Hindlimb muscle (tissue), 1 donor: ENCODE measurements around the gene MPV17L2. TPM values are rescaled to one million over a fixed set of nuclear protein-coding genes. Genes with fewer than 3 reads are reported as not detected.
"Not testable (repeated sequence)": the region's sequence is repeated elsewhere in the genome, so short reads cannot be mapped to it uniquely, and the experiment has no call there.

ENCODE experiments used
- DNase-seq: peaks from one replicate; pipeline ENCODE4 v3.0.0-alpha.2; 2013
- polyA plus RNA-seq: library from polyadenylated mRNA; unstranded; fragments of 120-200 nt; gene quantifications from one replicate; pipeline ENCODE4 v1.2.1, GENCODE V29; 2013; ENCODE audit not compliant: insufficient read length

MPV17L2 gene
- polyA plus RNA-seq, 1 donor, result 6.5 TPM

DNA sequence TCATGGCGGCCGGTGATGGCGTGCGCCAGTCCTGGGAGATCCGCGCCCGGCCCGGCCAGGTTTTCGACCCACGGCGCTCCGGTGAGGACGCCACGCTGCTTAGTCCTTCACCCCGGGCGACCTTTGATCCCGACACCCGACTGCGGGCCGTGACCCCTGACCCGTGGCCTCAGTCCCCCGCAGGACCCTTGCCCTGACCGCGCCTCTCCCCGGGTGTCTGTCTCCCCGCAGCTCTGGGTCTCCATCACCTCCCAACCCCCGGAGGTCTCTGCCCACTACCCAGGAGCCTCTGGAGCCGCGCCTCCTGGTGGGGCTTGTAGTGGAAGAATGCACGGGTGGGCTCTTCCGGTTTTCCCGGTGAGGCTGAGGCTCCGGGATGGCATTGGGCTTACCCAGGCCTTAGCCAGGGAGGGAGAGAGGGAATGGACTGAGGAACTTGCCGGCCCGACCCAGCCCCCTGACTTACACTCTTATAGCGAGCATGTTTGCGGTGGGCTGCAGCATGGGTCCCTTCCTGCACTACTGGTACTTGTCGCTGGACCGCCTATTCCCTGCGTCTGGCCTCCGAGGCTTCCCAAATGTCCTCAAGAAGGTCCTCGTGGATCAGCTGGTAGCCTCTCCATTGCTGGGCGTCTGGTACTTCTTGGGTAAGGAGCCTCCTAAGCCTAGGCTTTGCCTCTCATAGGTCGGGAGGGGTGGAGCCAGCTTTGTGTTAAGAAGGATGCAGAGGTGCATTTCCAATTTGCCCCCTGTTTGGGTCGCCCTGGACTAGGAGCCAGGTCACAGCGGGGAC is 566 bp downstream of the MPV17L2 start:
- no peak for DNase-seq

DNA sequence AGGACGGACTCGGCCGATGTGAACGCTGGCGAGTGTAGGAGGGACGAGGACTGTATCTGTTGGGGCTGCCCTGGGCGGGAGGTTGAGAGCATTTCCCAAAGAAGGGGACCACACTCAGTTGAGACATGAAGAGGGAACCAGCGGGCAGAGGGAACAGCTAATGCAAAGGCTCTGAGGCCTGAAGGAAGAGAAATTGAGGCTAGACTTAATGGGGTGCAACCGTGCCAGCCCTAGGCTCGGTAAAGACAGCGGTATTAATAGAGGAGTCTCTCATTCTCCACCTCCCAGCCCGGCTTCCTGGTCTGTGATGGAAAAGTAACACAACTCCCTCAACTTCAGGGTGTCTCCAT is 1.1 kb downstream of the MPV17L2 start:
- DNase-seq, result no peak

GRCh38 chr19:18194554-18195238 is 1.7 kb downstream of the MPV17L2 start:
- DNase-seq, result no peak

- DNase-seq, result no peak
Measured at GRCh38 chr19:18196511-18196845, 3.5 kb downstream of the MPV17L2 start.

DNA sequence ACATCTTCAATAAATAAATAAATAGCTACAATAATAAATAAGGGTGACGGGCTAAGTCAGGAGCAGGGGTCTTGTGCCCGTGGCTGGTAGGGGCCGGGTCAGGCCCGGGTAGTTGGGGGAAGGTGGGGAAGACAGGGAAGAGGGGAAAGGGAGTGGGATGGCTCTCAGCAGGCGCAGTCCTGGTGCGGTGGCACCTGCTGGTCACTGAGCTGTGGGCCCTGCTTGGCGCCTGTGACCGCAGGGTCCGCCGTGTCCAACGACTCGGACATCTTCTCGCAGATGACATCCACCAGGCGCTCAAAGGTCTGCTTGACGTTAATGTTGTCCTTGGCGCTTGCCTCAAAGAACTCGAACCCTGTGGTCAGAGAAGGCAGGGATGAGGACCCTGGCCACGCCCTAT is 4.3 kb downstream of the MPV17L2 start:
- no peak for DNase-seq

DNA sequence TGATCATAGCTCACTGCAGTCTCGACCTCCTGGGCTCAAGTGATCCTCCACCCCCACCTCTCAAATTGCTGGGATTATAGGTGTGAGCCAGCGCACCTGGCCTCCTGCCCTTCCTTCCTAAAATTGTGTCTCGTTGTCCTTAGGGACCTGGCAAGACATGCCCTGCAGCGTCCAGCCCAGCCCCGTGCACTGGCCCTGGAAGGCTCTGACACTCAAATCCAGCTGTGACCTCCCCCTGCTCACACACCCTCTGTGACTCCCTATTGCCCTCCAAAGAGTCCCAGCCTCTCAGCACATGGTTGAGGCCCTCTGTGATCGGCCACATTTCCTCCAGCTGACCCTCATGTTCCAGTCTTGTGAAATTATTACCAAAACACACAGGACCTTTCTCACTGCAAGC is 4.9 kb downstream of the MPV17L2 start:
- DNase-seq, result no peak

DNA sequence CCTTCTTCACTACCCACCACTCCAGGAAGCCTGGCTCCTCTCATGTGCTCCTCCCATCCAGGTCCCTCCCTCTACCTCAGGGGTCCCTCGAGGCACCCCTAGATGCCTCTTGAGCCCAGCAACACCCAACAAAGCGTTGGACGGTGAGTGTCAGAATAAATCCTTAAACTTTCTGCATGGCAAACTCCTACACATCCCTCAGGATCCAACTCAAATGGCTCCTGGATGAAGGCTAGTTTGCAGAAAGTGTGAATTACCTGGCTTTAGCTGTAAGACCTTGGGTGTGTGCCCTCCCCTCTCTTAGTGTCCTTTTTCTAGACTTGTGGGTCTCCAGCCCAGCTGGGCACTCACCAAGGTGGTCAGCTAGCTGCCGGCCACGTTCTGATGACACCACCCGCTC is 5.4 kb downstream of the MPV17L2 start:
- DNase-seq, result no peak

GRCh38 chr19:18202397-18202777 is 9.4 kb downstream of the MPV17L2 start:
- no peak for DNase-seq

GRCh38 chr19:18202778-18203407 is 9.9 kb downstream of the MPV17L2 start:
- DNase-seq, result no peak

DNA sequence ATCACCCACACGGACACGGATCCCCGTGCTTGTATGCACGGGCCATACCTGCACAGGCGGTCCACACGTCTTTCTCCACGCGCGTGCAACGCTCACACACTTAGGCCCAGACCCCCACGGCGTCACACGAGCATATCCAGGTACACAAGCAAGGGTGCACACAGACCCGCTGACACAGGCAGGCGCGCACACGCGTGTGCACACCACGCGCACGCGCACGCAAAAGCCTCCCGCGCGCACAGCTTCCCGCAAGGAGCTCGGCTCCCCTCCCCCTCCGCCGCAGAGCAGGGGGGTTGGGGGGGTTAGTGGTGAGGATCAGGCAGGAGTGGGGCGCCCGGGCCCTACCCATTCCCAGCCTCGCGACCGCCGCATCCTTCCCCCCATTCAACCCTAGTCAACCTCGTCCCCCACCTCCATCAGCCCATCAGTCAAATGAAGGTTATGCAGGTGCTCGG is 10.4 kb downstream of the MPV17L2 start:
- DNase-seq, result peak; percentile 48

DNA sequence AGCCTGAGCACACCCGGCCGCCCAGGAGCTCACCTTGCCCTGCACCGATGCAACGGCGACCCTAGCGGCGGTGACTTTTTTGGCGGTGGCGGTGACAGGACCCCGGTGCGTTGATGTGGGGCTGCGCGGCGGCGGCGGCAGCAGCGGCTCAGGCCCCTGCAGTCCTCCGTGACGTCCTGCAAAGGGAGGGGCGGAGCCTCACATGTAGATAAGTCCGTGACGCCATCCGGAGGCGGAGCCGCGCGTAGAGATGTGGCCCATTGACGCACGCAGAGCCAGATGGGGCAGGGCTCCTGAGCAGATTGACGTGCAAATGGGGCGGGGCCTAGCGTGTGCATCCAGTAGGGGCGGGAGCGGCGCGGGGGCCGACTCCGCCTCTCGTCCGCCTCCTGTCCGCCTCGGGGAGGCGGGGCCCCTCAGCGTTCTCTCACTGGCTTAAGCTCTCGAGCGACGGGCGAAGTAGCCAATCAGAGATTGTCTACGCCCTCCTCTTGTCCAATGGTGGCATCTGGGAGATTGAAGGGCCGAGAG is 10.9 kb downstream of the MPV17L2 start, which contains the start of gene RAB3A:
RAB3A (minus strand) TSS at position 180 of the 531 bp plus-strand sequence. CDS start 1,302 bp downstream, outside the sequence.
- DNase-seq, result peak; percentile 100

GRCh38 chr19:18204394-18205199 is 11.6 kb downstream of the MPV17L2 start:
- DNase-seq, result peak; percentile 86

DNA sequence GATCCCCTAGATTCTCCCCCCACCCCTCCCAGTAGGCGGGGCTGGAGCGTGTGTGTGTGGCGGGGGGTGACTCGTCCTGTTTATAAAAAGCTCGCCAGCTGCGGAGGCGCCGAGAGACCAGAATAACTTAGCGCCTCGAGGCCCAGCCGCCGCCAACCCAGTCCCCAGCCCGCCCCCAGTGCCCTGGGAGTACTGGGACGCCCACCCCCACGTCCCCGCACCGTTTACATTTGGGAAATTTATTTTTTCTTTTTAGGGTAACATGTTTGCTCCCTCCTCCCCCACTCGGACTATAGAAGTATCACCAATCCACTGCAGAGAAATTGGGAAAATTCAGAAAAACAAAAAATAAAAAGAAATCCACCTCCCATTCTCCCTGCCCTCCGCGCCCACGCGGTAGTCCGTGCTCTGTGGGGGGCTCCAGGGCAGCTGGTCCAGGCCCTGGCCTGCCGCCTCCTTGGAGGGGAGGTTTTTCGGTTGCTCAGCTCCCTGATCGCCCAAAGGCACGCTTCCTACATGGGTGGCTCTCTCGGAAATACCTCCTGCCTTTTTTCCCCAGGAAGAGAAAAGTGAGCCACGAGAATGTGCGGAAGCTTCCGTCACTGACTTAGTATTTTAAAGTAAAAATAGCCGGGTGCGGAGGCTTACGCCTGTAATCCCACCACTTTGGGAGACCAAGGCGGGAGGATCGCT is 12.3 kb downstream of the MPV17L2 start:
- peak; percentile 83 for DNase-seq

DNA sequence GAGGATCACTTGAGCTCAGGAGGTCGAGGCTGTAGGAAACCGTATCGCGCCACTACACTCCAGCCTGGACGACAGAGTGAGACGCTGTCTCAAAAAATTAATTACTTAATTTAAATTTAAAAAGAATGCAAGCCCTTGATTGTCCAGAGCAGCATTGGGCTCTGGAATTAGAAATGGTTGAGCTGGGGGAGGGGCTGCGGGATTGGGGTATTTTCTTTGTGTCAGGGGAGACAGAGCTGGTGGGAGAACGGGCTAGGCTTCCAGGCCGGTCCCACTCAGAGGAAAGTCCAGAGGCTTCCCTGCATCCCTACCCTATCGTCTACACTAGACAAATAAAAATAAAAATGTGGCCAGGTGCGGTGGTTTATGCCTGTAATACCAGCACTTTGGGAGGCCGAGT is 13.0 kb downstream of the MPV17L2 start:
- DNase-seq, result no peak

DNA sequence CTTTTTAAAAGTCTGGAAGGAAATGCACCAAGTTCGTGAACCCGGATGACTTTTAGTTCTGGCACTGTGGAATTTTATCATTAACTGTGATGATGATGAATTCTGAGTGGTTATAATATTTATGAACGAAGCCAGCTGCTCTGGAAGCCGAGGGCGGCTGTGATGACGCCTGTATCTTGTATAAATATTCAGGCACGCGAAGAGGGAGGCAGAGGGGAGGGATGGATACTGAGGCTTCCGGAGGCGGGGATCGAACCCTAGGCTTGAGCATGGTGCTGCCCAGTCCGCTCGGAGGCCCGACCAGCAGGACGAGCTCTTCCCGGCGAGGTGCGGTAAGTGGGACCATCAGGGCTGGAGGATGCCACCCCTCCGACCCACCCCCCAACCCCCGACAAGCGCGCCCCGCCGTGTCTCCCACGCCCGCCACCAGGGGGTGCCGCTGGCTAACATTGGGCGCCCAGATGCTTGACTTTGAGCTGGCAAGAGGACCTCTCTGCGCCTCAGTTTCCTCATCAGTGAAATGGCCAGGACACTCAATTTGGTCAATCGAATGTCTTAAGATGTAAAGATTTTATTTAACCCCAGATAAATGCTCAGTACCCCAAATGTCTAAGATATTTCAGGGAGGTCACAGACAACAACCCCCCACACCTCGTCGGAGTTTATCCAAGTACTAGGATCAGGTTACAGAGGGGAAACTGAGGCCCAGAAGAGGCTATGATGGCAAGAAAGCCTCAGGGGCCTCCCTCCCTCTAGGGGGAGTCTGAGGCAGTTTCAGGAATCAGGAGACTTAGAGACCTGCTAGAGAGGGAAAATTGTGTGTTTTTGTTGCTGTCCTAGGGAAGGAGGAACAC is 15.3 kb downstream of the MPV17L2 start:
- no peak for DNase-seq

GRCh38 chr19:18209912-18210311 is 16.9 kb downstream of the MPV17L2 start:
- DNase-seq, result not testable (repeated sequence)

GRCh38 chr19:18211683-18212082 is 18.7 kb downstream of the MPV17L2 start:
- no peak for DNase-seq

DNA sequence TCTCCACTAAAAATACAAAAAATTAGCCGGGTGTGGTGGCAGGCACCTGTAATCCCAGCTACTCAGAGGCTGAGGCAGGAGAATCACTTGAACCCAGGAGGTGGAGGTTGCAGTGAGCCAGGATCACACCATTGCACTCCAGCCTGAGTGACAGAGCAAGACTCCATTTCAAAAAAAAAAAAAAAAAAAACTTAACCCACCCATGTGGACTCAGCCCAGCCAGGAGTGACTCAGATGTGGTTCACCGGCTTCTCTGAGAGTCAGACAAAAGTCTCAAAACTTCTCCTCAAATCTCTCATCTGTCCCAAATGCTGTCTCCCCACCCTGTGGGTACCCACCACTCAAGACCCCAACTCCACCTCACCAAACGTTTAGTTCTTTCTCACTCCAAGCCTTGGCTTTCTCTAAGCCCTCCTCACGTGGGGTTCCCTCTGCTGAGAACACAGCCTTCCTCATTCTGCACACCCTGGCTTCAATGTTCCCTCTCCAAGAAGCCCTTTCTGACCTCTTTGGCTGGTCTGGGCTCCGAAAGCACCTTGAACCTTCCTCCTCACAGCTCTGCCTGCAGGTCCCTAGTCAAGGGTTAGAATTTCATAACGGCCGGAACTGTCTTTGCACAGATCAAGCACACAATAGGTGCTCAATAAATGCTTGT is 21.9 kb downstream of the MPV17L2 start:
- DNase-seq, result no peak

DNA sequence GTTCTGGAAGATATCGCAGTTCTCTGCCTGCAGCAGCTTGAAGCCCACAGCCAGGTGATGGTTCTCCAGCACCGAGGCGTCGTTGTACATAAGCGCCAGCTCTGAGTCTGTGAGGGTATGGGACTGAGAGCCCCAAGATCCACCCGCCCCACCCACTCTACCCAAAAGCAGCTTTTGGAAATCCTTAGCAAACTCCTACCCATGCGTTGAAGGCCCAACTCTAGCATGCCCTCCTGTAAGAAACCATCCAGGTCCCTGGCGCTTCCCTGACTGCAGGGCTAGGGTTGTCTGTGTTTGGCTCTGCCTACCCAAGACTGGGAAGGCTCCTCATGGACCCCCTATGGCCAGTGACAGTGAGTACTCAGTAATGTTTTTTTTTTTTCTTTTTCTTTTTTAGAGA is 23.8 kb downstream of the MPV17L2 start:
- DNase-seq, result no peak

DNA sequence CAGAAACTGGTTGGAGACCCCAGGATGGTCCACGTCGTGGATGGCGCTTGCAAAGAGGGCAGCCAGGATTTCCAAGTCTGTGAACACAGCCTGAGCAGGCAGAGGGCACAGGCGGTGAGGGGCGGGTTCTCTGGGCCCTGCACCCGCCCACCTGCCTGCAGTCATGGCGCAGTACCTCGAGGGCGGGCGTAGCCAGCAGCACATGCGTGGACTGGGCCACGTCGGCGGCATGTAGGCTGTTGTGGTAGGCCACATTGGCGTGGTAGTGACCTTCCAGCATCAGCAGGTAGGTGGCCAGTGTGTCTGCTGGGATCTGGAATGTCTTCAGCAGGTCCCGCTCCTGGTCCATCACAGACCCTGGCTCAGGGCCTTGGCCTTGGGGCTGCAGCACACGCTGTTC is 25.1 kb downstream of the MPV17L2 start:
- no peak for DNase-seq
